IMR-90 (cell line): Measurements from ENCODE around the gene PAX3. TPM values are rescaled to one million over a fixed set of nuclear protein-coding genes. Genes with fewer than 3 reads are reported as not detected.

Experiments used
- ATAC-seq: fragments of 200-7000 bp; cut with Tn5 transposase; 2 replicates; pipeline ENCODE4 v1.9.1; 2020; ENCODE audit warnings: low read depth, mild to moderate bottlenecking, moderate library complexity
- BruUV-seq: library from RNA; stranded (reverse); fragments of 400-500 nt; replicated peaks from 2 replicates; lab custom pipeline; 2021; lab: Mats Ljungman, UMichigan
- CTCF ChIA-PET: fragments of 300-600 bp; formaldehyde crosslinking; extraction: SDS; loops from one replicate; lab custom pipeline; 2021; ENCODE audit warnings: antibody characterized with exemption; lab: Yijun Ruan, JAX
- POLR2A ChIA-PET: fragments of 300-600 bp; sonication (Branson Sonifier 250); formaldehyde crosslinking; loops from one replicate; lab custom pipeline; 2022; ENCODE audit warnings: antibody characterized with exemption; ENCODE audit not compliant: unreplicated experiment; lab: Charles Lee
- DNase-seq: peaks from one replicate; pipeline ENCODE4 v3.0.0; 2013
- H2AFZ ChIP-seq: replicated peaks from 2 replicates; pipeline ENCODE3; 2013; ENCODE audit warnings: low read length, mild to moderate bottlenecking; ENCODE audit not compliant: poor library complexity
- H2AK5ac ChIP-seq: 2 replicates; pipeline ENCODE4 v1.6.1; 2013; ENCODE audit warnings: low read depth, low read length, inconsistent platforms
- H2AK9ac ChIP-seq: replicated peaks from 2 replicates; pipeline ENCODE3; 2013; ENCODE audit warnings: mild to moderate bottlenecking, low read depth, low read length, moderate library complexity; ENCODE audit not compliant: poor library complexity
- H2BK120ac ChIP-seq: 2 replicates; pipeline ENCODE4 v1.6.1; 2013; ENCODE audit warnings: low read depth, low read length, inconsistent platforms
- H2BK15ac ChIP-seq: 3 replicates; pipeline ENCODE4 v1.6.1; 2013; ENCODE audit warnings: low read depth, low read length, inconsistent platforms
- H2BK20ac ChIP-seq: 2 replicates; pipeline ENCODE4 v1.6.1; 2013; ENCODE audit warnings: low read depth, mild to moderate bottlenecking, inconsistent platforms, low read length, moderate library complexity
- H2BK5ac ChIP-seq: 2 replicates; pipeline ENCODE4 v1.6.1; 2013; ENCODE audit warnings: mild to moderate bottlenecking, low read depth, low read length, inconsistent platforms; ENCODE audit not compliant: poor library complexity, severe bottlenecking
- H3K14ac ChIP-seq: replicated peaks from 2 replicates; pipeline ENCODE4 v1.6.1; 2013; ENCODE audit warnings: low read depth, low read length, inconsistent platforms
- H3K18ac ChIP-seq: 2 replicates; pipeline ENCODE4 v1.6.1; 2013; ENCODE audit warnings: low read depth, low read length, control low read depth
- H3K23ac ChIP-seq: 2 replicates; pipeline ENCODE4 v1.6.1; 2013; ENCODE audit warnings: low read depth, low read length, inconsistent platforms
- H3K27ac ChIP-seq: 2 replicates; pipeline ENCODE4 v1.5.1; 2013; ENCODE audit warnings: mild to moderate bottlenecking, control low read depth, low read length; ENCODE audit not compliant: insufficient read depth
- H3K27me3 ChIP-seq: 2 replicates; pipeline ENCODE4 v1.6.1; 2013; ENCODE audit warnings: low read length; ENCODE audit not compliant: control insufficient read depth, insufficient read depth
- H3K36me3 ChIP-seq: 2 replicates; pipeline ENCODE4 v1.6.1; 2013; ENCODE audit warnings: low read length, mixed read lengths; ENCODE audit not compliant: control insufficient read depth, insufficient read depth
- H3K4ac ChIP-seq: 2 replicates; pipeline ENCODE4 v1.6.1; 2013; ENCODE audit warnings: low read depth, low read length, inconsistent platforms
- H3K4me1 ChIP-seq: 2 replicates; pipeline ENCODE4 v1.6.1; 2013; ENCODE audit warnings: low read length, mixed read lengths; ENCODE audit not compliant: control insufficient read depth, insufficient read depth
- H3K4me2 ChIP-seq: 2 replicates; pipeline ENCODE4 v1.6.1; 2013; ENCODE audit warnings: low read depth, mild to moderate bottlenecking, control low read depth, low read length, moderate library complexity
- H3K4me3 ChIP-seq: 2 replicates; pipeline ENCODE4 v1.5.1; 2013; ENCODE audit warnings: low read depth, mild to moderate bottlenecking, control low read depth, low read length, moderate library complexity; ENCODE audit not compliant: insufficient read depth
- H3K56ac ChIP-seq: 2 replicates; pipeline ENCODE4 v1.6.1; 2013; ENCODE audit warnings: low read length, inconsistent platforms; ENCODE audit not compliant: insufficient read depth; ENCODE audit errors: extremely low read depth
- H3K79me1 ChIP-seq, 2 experiments: 2 replicates each; pipeline ENCODE4 v1.6.1; 2013; ENCODE audit warnings: low read length in 2 of 2, inconsistent platforms in 1 of 2, low read depth in 1 of 2
- H3K9ac ChIP-seq: 2 replicates; pipeline ENCODE4 v1.6.1; 2013; ENCODE audit warnings: low read depth, low read length, control low read depth
- H3K9me1 ChIP-seq: 2 replicates; pipeline ENCODE4 v1.6.1; 2013; ENCODE audit warnings: low read length, inconsistent platforms; ENCODE audit not compliant: insufficient read depth
- H3K9me3 ChIP-seq: 2 replicates; pipeline ENCODE4 v1.6.1; 2013; ENCODE audit warnings: low read length; ENCODE audit not compliant: control insufficient read depth, insufficient read depth
- H4K20me1 ChIP-seq: 2 replicates; pipeline ENCODE4 v1.6.1; 2013; ENCODE audit warnings: low read length, inconsistent platforms; ENCODE audit not compliant: insufficient read depth
- H4K5ac ChIP-seq: 2 replicates; pipeline ENCODE4 v1.6.1; 2013; ENCODE audit warnings: mild to moderate bottlenecking, low read depth, low read length, control low read depth
- H4K8ac ChIP-seq, 2 experiments: 2 replicates each; pipeline ENCODE4 v1.6.1; 2013; ENCODE audit warnings: low read depth in 2 of 2, low read length in 2 of 2, control low read depth in 1 of 2, inconsistent platforms in 1 of 2
- H4K91ac ChIP-seq: 2 replicates; pipeline ENCODE4 v1.6.1; 2013; ENCODE audit warnings: low read depth, low read length, inconsistent platforms; ENCODE audit not compliant: insufficient read depth
- MAFK ChIP-seq: IDR thresholded peaks from 2 replicates; pipeline ENCODE4 v1.6.1; 2012; ENCODE audit warnings: low read depth, low read length, improper control_type of control experiment
- MXI1 ChIP-seq: IDR thresholded peaks from 2 replicates; pipeline ENCODE4 v1.6.1; 2012; ENCODE audit warnings: low read depth, mild to moderate bottlenecking, low read length, moderate library complexity, borderline replicate concordance
- POLR2A ChIP-seq: IDR thresholded peaks from 2 replicates; pipeline ENCODE4 v1.6.1; 2012; ENCODE audit warnings: mild to moderate bottlenecking, low read depth, low read length
- WGBS, 2 experiments: methylation state at CpG; one replicate each; pipeline versions ENCODE4 v1.1.5 to v1.1.7; 2013; ENCODE audit warnings: missing lambda C conversion rate in 2 of 2; ENCODE audit not compliant: insufficient read length in 1 of 2; ENCODE audit errors: extremely low coverage in 2 of 2; 5-methylcytosine and 5-hydroxymethylcytosine counted together
- dilution Hi-C: fragments of 300-500 bp; cut with HindIII; formaldehyde crosslinking; loops from one replicate; pipeline ENCODE4 v1.14.3; 2018; ENCODE audit warnings: low sequenced_read_pairs; ENCODE audit not compliant: unreplicated experiment
- in situ Hi-C: fragments of 300-500 bp; cut with MboI; formaldehyde crosslinking; loops from 3 replicates; pipeline ENCODE4 v1.14.3; 2019; ENCODE audit warnings: low sequenced_read_pairs, inconsistent platforms, mixed read lengths
- intact Hi-C: fragments of 100-400 bp; cut with micrococcal nuclease; formaldehyde crosslinking; loops from 2 replicates; pipeline ENCODE4 v1.10.0; 2022
- polyA plus RNA-seq, 3 experiments: library from polyadenylated mRNA; depleted of rRNA; stranded (reverse); fragments of >200 nt; gene quantifications; 2 replicates each; pipeline ENCODE4 v1.2.3, GENCODE V29; 2012; ENCODE audit warnings: low replicate concordance in 1 of 3
- total RNA-seq: library from RNA; depleted of rRNA; stranded (reverse); fragments of >200 nt; gene quantifications from 2 replicates; pipeline ENCODE4 v1.2.3, GENCODE V29; 2012

Gene PAX3
- total and polyA plus RNA-seq, 2 of the 4 experiments (the other 2 are of a cell fraction), result not detected

DNA sequence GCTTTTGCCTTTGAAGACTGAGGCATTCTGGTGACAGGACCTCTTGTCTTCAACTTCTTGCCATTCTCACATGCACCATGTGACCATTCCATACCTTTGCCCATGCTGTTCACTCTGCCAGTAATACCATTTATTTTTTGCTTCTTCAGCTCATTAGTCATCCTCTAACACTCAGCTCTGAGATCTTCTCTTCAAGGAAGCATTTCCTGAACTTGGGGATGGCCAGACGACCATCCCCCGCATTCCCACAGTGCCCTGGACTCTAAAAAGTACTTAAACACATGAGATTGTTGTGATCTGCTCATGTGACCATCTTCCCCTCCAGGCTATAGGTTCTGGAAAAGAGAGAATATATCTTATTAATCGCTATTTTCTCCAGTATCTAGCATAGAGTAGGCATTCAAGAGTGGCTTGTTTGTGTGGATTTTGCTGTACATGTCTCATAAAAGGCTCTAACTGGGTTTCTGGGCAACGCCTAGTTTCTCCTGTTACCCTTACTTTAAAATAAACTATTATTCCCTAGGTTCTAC lies 33.9 kb downstream of the PAX3 start:
- H3K4me2 ChIP-seq, result no peak overlapping the region
- CTCF ChIA-PET, result no interaction called here
- H3K79me1 ChIP-seq, result no peaks in the 10 kb centered on the region
- H4K91ac ChIP-seq, result no peak overlapping the region
- H3K23ac ChIP-seq, result no peak overlapping the region
- no peak overlapping the region for H2BK20ac ChIP-seq
- H2AFZ ChIP-seq, result no peak overlapping the region
- H3K14ac ChIP-seq, result no peak overlapping the region
- TF ChIP-seq POLR2A (no peak), MXI1 (no peak), MAFK (no peak)
- ATAC-seq (no peak), DNase-seq (no peak)
- no peak overlapping the region for H2BK120ac ChIP-seq
- H4K5ac ChIP-seq, result no peak overlapping the region
- H3K56ac ChIP-seq, result no peak overlapping the region
- H3K4me3 ChIP-seq, result no peak overlapping the region
- H3K27ac ChIP-seq, result no peak overlapping the region
- dilution Hi-C loops, result no loop called here
- no peaks in the 10 kb centered on the region for H4K20me1 ChIP-seq
- H3K4me1 ChIP-seq, result no peaks in the 10 kb centered on the region
- H2AK5ac ChIP-seq, result no peak overlapping the region
- no TSS peak for BruUV-seq
- POLR2A ChIA-PET, result no interaction called here
- no peaks in the 10 kb centered on the region; the same call in 1 of the 2 replicates for H3K9me1 ChIP-seq
- WGBS, 2 experiments, result no CpG with 5 or more reads among the region's 4 CpGs
- H4K8ac ChIP-seq, result no peak overlapping the region
- no peaks in the 10 kb centered on the region for H3K27me3 ChIP-seq
- no peak overlapping the region for H3K18ac ChIP-seq
- H2AK9ac ChIP-seq, result no peak overlapping the region
- H3K9ac ChIP-seq, result no peak overlapping the region
- no peak overlapping the region for H2BK5ac ChIP-seq
- H3K4ac ChIP-seq, result no peak overlapping the region
- no peaks in the 10 kb centered on the region for H3K36me3 ChIP-seq
- no peaks in the 10 kb centered on the region for H3K9me3 ChIP-seq
- in situ Hi-C loops, result no loop called here
- intact Hi-C loops, result no loop called here
- H2BK15ac ChIP-seq, result no peak overlapping the region
